HG03175 (cell line): ENCODE measurements around the gene PIK3R3.
A peak's percentile ranks its signal among the peaks of the same experiment; 100 is the strongest.
"Not testable (repeated sequence)": the region's sequence is repeated elsewhere in the genome, so short reads cannot be mapped to it uniquely, and the experiment has no call there.

Source experiments
- ATAC-seq: cut with Tn5 transposase; IDR thresholded peaks from one replicate; pipeline ENCODE4 v1.9.1; 2021; ENCODE audit warnings: mild to moderate bottlenecking, moderate library complexity; ENCODE audit not compliant: unreplicated experiment

Gene PIK3R3

GRCh38 chr1:46070164-46070814 lies 62.1 kb downstream of the PIK3R3 start:
- no peak for ATAC-seq

DNA sequence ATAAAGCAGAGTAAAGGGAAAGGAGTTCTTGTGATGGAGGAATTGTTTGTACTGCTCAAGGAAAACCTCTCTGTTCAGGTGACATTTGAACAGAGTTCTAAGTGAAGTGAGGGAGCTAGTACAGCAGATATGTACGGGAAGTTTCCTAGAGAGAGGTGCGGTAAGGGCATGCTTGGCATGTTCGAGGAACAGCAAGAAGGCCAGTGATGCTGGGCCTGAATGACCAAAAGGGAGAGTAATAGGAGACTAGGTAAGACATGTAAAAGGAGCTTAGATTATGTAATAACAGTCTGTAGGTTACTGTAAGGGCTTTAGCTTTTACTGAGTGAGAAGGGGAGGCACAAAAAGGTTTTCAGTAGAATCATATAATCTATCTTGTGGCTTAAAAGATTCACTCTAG lies 63.9 kb downstream of the PIK3R3 start:
- ATAC-seq: no peak

- ATAC-seq: no peak
Observed at GRCh38 chr1:46067652-46068051, 64.8 kb downstream of the PIK3R3 start.

GRCh38 chr1:46065405-46065804 lies 67.0 kb downstream of the PIK3R3 start:
- peak; percentile 32 for ATAC-seq

DNA sequence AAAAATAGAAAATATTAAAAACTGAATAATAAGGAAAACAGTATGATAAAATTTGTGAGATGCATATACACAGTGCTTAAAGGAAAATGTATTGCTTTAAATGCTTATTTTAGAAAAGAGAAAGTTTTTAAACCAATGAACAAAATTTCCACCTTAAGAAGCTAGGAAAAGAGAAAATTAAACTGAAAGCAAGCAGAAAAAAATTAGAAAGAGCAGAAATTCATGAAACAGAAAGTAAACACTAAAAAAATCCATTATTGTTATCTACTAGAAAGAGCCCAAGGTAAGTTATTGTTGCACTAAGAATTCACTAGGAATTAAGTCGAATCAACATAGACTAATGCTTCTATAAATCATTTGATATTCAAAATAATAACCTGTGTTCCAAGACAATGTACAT lies 67.7 kb downstream of the PIK3R3 start:
- ATAC-seq: no peak

GRCh38 chr1:46062651-46063319 lies 69.6 kb downstream of the PIK3R3 start:
- peak; percentile 81 for ATAC-seq

DNA sequence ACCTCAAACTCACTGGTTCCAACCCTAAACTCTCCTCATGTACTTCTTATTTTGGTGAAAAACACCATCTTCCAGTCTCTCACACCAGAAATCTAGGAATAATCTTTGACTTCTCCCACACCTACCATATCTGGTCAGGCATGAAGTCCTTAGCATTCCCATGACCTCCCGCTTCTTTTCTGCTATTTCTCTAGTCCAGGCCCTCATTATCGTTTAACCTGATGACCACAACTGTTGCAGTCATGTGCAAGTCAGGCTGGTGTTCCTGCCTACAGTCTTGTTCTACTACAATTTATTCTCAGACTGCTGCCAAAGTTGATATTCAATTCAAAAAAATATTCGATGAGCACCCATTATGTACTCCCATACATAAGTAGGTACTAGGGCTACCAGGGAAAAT lies 71.3 kb downstream of the PIK3R3 start:
- no peak for ATAC-seq

GRCh38 chr1:46058936-46059335 lies 73.5 kb downstream of the PIK3R3 start:
- ATAC-seq: no peak

DNA sequence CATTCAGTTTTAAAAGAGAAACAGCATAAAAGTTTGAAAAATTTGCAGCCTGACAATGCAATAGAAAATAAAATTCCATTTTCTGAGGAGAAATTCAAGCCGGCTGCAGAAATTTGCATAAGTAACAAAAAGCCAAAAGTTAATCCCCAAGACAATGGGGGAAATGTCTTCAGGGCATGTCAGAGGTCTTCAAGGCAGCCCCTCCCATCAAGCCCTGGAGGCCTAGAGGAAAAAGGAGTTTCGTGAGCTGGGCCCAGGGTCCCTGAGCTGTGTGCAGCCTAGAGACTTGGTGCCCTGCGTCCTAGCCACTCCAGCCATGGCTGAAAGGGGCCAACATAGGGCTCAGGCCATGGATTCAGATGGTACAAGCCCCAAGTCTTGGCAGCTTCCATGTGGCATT lies 74.6 kb downstream of the PIK3R3 start:
- ATAC-seq: no peak

- ATAC-seq: not testable (repeated sequence)
Observed at GRCh38 chr1:46057215-46057614, 75.2 kb downstream of the PIK3R3 start.

- no peak for ATAC-seq
Observed at GRCh38 chr1:46056325-46056724, 76.1 kb downstream of the PIK3R3 start.

DNA sequence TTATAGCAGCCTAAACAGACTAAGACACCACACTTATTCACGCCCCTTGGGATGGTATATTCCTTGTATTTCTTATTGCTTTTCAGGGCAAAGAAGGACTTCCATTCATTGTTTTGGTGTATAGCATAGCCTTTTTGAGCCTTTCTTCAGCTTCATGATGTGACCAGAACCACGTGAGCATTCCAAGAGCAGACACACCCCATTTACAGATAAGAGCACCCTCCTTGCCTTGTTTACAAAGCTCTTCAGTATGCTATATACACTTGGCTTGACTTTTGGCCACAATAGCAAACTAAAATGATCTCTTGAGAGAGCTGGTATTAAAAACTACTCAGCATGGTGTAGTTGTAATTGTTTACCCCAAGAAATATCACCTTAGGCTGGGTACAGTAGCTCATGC lies 78.7 kb downstream of the PIK3R3 start:
- ATAC-seq: no peak

DNA sequence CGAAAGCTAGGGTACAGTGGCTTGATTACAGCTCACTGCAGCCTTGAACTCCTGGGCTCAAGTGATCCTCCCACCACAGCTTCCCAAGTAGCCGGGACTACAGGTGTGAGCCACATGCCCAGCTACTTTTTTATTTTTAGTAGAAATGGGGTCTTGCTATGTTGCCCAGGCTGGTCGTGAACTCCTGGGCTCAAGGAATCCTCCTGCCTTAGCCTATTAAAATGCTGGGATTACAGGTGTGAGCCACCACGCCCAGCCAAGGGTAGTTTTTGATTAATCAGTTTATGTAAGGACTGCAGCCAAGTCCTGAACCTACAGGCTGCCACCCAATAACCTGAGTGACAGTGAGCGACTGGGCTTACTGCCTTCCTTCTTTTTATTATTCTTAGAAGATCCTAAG lies 88.3 kb downstream of the PIK3R3 start:
- no peak for ATAC-seq

DNA sequence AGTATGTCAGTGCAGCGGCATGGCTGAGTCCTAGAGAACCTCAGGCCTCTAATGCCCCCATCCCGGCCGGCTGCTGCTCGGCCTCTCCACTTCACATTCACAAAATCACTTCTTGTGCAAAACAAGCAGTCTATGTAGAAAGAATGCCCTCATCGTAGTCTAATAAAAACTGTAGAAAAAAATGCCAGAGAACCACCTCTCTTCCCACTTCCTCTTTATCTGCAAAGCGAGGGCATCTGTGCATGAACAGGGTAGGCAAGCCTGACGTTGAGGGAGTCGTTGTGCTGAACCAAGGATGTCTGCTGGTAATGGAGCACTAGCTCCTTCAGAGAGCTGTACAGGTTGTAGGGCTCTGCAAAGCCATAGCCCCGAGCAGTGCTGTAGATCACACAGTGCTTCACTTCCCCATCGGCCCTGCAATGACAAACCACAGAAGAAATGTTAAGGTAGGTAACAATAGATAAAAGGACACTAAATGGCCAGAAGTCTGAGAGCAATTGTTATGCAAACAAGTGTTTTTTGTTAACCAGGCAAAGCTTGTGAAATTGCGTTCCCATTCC lies 88.9 kb downstream of the PIK3R3 start:
- peak; percentile 88 for ATAC-seq

DNA sequence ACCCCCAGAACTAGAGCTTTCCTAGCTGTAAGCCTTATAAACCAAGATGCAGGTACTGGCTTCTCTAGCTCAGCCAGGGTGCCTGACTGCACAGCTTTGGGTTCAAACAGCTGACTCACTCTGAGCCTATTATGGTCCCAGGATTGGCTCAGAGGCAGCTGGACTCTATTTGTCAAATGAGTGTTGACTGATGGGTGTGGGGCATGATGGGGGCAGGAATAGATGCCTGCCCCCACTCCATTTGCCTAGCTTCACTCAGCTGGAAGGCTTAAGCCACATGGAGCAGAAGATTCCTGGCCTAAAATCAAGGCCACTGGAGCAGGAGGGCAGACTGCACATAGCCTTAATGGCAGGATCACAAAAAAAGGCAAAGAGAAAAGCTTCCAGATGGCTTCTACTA lies 90.5 kb downstream of the PIK3R3 start:
- ATAC-seq: no peak

DNA sequence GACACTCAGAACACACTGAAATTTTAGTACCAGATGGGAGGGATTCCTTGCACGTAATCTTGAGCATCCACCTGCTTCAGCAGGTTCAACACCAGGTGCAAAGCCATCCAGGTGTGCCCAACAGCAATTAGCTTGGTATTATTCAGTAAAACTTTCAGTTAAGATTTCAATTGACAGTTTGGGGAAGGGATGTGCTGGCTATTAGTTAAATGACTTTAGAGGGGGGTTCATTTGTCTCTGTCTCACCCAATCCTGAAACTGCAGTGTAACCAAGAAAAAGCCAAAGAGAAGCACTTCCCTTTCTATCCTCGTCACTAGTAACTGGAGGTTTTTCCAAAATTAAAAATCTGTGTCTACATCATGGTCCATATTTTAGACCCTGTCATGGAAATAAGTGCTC lies 90.9 kb downstream of the PIK3R3 start:
- ATAC-seq: no peak

DNA sequence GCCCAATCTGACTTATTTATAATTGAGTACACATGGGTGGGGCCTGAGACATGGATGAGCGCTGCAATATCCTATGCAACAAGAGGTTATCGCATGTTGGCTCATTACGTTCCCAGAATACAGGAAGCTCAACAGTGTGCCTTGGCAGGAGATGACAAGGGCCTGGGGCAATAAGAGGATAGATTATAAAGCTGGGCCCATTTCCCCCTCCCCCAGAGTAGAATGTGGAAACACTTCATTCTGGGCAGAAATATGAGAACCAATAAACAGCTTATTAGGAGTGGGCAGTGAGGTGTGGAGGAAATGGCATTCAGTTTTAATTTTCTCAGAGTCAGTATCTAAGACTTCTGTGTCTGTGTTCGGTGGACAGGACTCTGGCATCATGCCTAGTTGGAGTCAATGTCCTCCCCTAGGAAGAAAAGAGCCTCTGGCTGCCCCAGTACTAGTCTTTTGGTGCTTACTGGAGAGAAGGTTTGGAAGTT lies 92.8 kb downstream of the PIK3R3 start:
- ATAC-seq: no peak

DNA sequence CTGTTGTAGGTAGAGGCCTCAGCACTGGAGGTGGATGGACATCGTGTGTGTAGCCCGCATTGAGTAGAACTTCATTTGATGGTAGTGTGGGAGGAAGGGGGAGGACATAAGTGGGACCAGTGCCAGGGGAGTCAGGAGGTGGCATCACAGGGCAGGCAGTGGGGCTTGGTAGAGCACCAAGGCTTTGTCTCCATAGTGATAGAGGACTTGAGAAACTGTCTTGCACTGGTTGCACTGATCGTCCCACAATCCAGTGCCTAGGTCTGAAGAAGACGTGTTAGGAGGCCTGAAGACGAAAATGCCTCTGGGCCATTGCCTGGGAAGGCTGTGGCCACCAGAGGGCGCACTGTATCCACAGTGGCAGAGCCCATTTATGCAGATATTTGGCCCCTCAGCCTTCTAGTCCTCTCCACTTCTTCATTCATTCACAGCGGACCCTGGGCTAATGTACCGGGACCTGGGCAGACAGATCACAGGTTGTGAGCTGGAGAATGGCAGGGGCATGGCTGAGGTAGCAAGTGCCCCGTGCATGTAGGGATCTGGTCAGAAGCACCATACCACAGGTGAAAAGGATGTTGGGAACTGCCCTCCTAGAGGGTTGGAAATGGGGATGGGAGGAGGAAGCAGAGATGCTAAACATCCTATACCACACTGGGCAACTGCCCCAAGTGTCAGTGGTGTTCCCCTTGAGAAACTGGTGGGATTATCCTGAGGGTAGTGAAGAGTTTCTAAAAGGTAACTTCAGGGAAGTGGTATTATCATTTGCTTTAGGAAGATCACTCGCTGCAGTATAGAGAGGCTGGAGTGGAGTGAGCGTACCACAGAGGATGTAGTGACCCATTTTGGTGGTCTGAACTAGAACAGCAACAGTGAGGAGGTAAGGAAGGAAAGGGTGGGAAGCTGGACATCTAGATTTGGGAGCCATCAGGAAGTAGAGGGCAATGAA lies 95.3 kb downstream of the PIK3R3 start:
- no peak for ATAC-seq

GRCh38 chr1:46034601-46035516 lies 97.6 kb downstream of the PIK3R3 start:
- ATAC-seq: no peak
